Caco-2 (cell line): ENCODE data around the gene CGRRF1. TPM values are rescaled to one million over a fixed set of nuclear protein-coding genes. Genes with fewer than 3 reads are reported as not detected.

Experiments used
- Bru-seq: library from RNA; stranded (reverse); fragments of 400-500 nt; gene quantifications from one replicate; lab custom pipeline; 2021; lab: Mats Ljungman, UMichigan
- BruChase-seq, 2 experiments: library from RNA; stranded (reverse); fragments of 400-500 nt; gene quantifications; one replicate each; lab custom pipeline; 2021; lab: Mats Ljungman, UMichigan
- BruUV-seq: library from RNA; stranded (reverse); fragments of 400-500 nt; replicated peaks from 2 replicates; lab custom pipeline; 2021; lab: Mats Ljungman, UMichigan
- CTCF ChIA-PET: fragments of 300-600 bp; sonication (Branson Sonifier 250); formaldehyde crosslinking; loops from one replicate; lab custom pipeline; 2022; ENCODE audit warnings: antibody characterized with exemption; lab: Charles Lee
- POLR2A ChIA-PET: fragments of 300-600 bp; sonication (Branson Sonifier 250); formaldehyde crosslinking; loops from one replicate; lab custom pipeline; 2022; ENCODE audit warnings: antibody characterized with exemption; lab: Charles Lee
- DNase-seq, 2 experiments: peaks; one replicate each; pipeline versions ENCODE4 v3.0.0 to v3.0.0-alpha.2; 2020 to 2022
- H3K27me3 ChIP-seq: replicated peaks from 2 replicates; pipeline ENCODE4 v1.6.0; 2011; ENCODE audit warnings: low read length; ENCODE audit not compliant: control insufficient read depth, insufficient read depth
- H3K36me3 ChIP-seq: 2 replicates; pipeline ENCODE4 v1.5.1; 2011; ENCODE audit warnings: low read length; ENCODE audit not compliant: control insufficient read depth, insufficient read depth
- H3K4me1 ChIP-seq: fragments of 250-450 bp; sonication (Bioruptor Pico); 2 replicates; pipeline ENCODE4 v1.5.1; 2020; ENCODE audit warnings: mild to moderate bottlenecking
- H3K4me3 ChIP-seq: 2 replicates; pipeline ENCODE4 v1.5.1; 2011; ENCODE audit warnings: low read depth, mild to moderate bottlenecking, control low read depth, low read length
- H3K9me3 ChIP-seq: fragments of 250-450 bp; sonication (Bioruptor Pico); 2 replicates; pipeline ENCODE4 v1.5.1; 2020; ENCODE audit warnings: mild to moderate bottlenecking, moderate library complexity
- H3K27ac Mint-ChIP-seq: one replicate; pipeline ENCODE4 v1.8.0; 2022; ENCODE audit warnings: mixed read lengths; ENCODE audit not compliant: unreplicated experiment
- H3K27me3 Mint-ChIP-seq: one replicate; pipeline ENCODE4 v1.8.0; 2022; ENCODE audit warnings: mixed read lengths; ENCODE audit not compliant: insufficient read depth, unreplicated experiment
- H3K36me3 Mint-ChIP-seq: one replicate; pipeline ENCODE4 v1.8.0; 2022; ENCODE audit warnings: mild to moderate bottlenecking, mixed read lengths; ENCODE audit not compliant: insufficient read depth, unreplicated experiment
- H3K4me1 Mint-ChIP-seq: one replicate; pipeline ENCODE4 v1.8.0; 2022; ENCODE audit warnings: low read depth, mixed read lengths; ENCODE audit not compliant: unreplicated experiment
- H3K4me3 Mint-ChIP-seq: one replicate; pipeline ENCODE4 v1.8.0; 2022; ENCODE audit warnings: mild to moderate bottlenecking, moderate library complexity, mixed read lengths; ENCODE audit not compliant: unreplicated experiment
- H3K9me3 Mint-ChIP-seq: one replicate; pipeline ENCODE4 v1.8.0; 2022; ENCODE audit warnings: mixed read lengths; ENCODE audit not compliant: unreplicated experiment
- intact Hi-C: fragments of 100-400 bp; cut with micrococcal nuclease; formaldehyde crosslinking; loops from one replicate; pipeline ENCODE4 v1.10.0; 2022; ENCODE audit not compliant: unreplicated experiment
- long read RNA-seq: library from polyadenylated mRNA; stranded (forward); transcript quantifications from one replicate; pipeline ENCODE4 v2.0.0, GENCODE V29; 2022
- total RNA-seq: library from RNA; stranded (reverse); gene quantifications from 2 replicates; pipeline ENCODE4 v1.2.3, GENCODE V29; 2022
- TF ChIP-seq, protein P1 (sequence below), 2 experiments: fragments of 200-600 bp in 1 of 2; IDR thresholded peaks; 1 replicate in 1 of 2; 2 replicates in 1 of 2; pipeline versions ENCODE4 v1.5.1 to v1.8.0; 2011 to 2022; ENCODE audit warnings: antibody characterized with exemption in 1 of 2, control low read depth in 1 of 2, inconsistent platforms in 1 of 2, low read depth in 1 of 2, low read length in 1 of 2, mild to moderate bottlenecking in 1 of 2, moderate library complexity in 1 of 2; ENCODE audit not compliant: insufficient read depth in 1 of 2, severe bottlenecking in 1 of 2, unreplicated experiment in 1 of 2

The CGRRF1 gene, protein sequence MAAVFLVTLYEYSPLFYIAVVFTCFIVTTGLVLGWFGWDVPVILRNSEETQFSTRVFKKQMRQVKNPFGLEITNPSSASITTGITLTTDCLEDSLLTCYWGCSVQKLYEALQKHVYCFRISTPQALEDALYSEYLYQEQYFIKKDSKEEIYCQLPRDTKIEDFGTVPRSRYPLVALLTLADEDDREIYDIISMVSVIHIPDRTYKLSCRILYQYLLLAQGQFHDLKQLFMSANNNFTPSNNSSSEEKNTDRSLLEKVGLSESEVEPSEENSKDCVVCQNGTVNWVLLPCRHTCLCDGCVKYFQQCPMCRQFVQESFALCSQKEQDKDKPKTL
- total RNA-seq (12.0 and 12.3 TPM in 2 replicates), Bru-seq, nascent RNA (percentile 67 among the genes with signal in this experiment), BruChase-seq, experiment 1, labeled RNA remaining after a 2-hour chase (percentile 64 among the genes with signal in this experiment), BruChase-seq, experiment 2, labeled RNA remaining after a 6-hour chase (percentile 54 among the genes with signal in this experiment)
- long read RNA-seq, transcript CGRRF1-201 (6 exons, 2,057 nt) = major isoform, 25 of 36 reads
- long read RNA-seq, partial matches to known transcripts = 1 of 36 reads
- long read RNA-seq, other reads (novel, unspliced or antisense) = 7 of 36 reads

DNA sequence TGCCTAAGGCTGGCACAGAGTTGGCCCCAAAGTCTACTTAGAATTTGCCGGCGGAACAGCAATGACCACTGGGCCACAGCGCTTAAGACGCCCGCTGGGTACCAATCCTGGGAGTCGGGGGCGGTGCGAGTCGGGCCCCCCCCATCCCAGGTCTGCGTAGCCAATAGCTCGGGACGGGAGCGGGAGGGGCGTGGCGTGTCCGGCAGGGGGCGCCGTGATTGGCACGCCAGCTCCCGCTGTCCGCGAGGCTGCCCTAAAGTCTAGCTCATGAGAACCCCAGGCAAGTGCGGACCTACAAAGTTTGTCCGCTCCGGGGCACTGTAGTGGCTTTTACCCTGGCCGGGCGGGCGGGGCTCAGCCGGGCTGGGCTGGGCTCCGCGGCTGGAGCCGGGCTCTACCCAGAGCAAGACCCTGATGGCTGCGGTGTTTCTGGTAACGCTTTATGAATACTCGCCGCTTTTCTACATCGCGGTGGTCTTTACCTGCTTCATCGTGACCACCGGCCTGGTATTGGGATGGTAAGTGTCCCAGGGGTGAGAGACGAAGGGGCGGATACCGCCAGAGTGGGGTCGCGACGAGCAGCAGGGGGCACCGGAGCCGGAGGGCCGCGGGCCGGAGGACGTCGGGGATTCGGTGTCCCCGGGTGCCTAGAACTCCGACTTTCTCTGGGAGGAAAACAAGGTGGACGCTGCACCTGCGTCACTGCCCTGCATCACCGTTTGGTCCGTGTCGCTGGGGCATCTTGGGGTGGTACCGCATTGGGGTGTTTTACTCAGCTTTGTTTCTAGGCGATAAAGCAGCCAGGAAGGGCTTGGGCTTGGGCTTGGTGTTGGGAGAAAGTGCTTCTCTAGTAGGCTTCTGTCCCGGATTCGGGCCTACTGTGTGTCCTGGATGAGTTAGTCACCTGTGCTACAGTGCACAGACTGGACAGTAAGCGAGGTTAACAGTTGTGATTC is at the start of gene CGRRF1:
Gene CGRRF1, plus strand, starts transcription at position 361 of the 956 bp plus-strand sequence. Its CDS starts 54 bp downstream, at position 415.
- H3K27me3 ChIP-seq = no peaks in the 10 kb centered on the region
- ChIA-PET CTCF (interaction anchor here (0.6 to 1.5 kb wide), 18 partner anchors 10 to 360 kb away, joined by 3 to 14 read pairs (median 4); partner anchors contain the start of genes CDKN3 and GMFB), POLR2A (interaction anchor here (0.6 to 1.3 kb wide), 4 partner anchors 22 to 113 kb away, joined by 3 to 13 read pairs (median 7); partner anchors contain the start of genes CDKN3 and GMFB)
- no peaks in the 10 kb centered on the region for H3K36me3 Mint-ChIP-seq
- H3K4me3 Mint-ChIP-seq = peak within 1 kb of the TSS; percentile 96
- peak within 1 kb of the TSS; percentile 92 for H3K27ac Mint-ChIP-seq
- peaks cover 8% of the 10 kb centered on the region for H3K4me1 Mint-ChIP-seq
- H3K4me3 ChIP-seq = peak within 1 kb of the TSS; percentile 57
- H3K27me3 Mint-ChIP-seq = peaks cover 2% of the 10 kb centered on the region
- BruUV-seq = no TSS peak
- intact Hi-C loops = loop anchor here (1.0 to 5.0 kb wide), 4 partner anchors 21 to 297 kb away; partner anchors contain the start of gene GMFB
- no peaks in the 10 kb centered on the region for H3K9me3 ChIP-seq
- no peaks in the 10 kb centered on the region; the same call in 1 of the 2 replicates for H3K36me3 ChIP-seq
- no peaks in the 10 kb centered on the region for H3K9me3 Mint-ChIP-seq
- DNase-seq = peak; percentile 98 to 99
- TF ChIP-seq, protein P1, sequence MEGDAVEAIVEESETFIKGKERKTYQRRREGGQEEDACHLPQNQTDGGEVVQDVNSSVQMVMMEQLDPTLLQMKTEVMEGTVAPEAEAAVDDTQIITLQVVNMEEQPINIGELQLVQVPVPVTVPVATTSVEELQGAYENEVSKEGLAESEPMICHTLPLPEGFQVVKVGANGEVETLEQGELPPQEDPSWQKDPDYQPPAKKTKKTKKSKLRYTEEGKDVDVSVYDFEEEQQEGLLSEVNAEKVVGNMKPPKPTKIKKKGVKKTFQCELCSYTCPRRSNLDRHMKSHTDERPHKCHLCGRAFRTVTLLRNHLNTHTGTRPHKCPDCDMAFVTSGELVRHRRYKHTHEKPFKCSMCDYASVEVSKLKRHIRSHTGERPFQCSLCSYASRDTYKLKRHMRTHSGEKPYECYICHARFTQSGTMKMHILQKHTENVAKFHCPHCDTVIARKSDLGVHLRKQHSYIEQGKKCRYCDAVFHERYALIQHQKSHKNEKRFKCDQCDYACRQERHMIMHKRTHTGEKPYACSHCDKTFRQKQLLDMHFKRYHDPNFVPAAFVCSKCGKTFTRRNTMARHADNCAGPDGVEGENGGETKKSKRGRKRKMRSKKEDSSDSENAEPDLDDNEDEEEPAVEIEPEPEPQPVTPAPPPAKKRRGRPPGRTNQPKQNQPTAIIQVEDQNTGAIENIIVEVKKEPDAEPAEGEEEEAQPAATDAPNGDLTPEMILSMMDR (IDR thresholded peaks at IDR 0.05; ENCODE audit: insufficient read depth in 1 of 2, low read depth in 1 of 2, low read length in 1 of 2, severe bottlenecking in 1 of 2, unreplicated experiment in 1 of 2) = peak; percentile 58 to 78
- no peaks in the 10 kb centered on the region for H3K4me1 ChIP-seq

DNA sequence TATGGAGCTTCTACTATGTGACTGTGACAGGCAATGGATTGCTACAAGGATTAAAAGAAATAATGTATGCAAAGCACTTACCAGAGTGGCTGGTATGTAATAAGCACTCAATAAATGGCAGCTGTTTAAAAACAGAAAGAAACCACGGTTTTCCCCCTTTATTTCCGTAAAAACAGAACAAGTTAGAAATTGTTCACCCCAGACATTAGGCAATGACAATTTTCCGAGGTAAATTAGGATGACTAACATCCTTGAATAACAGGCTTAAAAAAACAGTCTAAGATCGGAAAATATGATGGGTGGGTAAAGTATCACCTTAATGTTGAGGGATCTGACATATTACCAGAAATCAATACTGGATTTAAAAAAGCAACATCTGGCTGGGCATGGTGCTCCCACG is 47.7 kb upstream of the CGRRF1 start:
- H3K4me1 Mint-ChIP-seq = no peaks in the 10 kb centered on the region

More for the DNA sequence above, 47.7 kb upstream of the CGRRF1 start:
- Mint-ChIP-seq H3K4me3 (no peak overlapping the region), H3K27ac (no peak overlapping the region), H3K36me3 (no peaks in the 10 kb centered on the region), H3K27me3 (no peaks in the 10 kb centered on the region), H3K9me3 (peaks cover 17% of the 10 kb centered on the region)
- ChIA-PET POLR2A (no interaction called here), CTCF (no interaction called here)
- no peaks in the 10 kb centered on the region for H3K4me1 ChIP-seq
- no TSS peak for BruUV-seq
- DNase-seq = no peak
- intact Hi-C loops = no loop called here
- H3K9me3 ChIP-seq = peaks cover 16% of the 10 kb centered on the region
- H3K4me3 ChIP-seq = no peak overlapping the region
- TF ChIP-seq, protein P1 (IDR thresholded peaks at IDR 0.05; ENCODE audit: insufficient read depth in 1 of 2, low read depth in 1 of 2, low read length in 1 of 2, severe bottlenecking in 1 of 2, unreplicated experiment in 1 of 2) = no peak
- H3K27me3 ChIP-seq = no peaks in the 10 kb centered on the region; the same call in 1 of the 2 replicates
- no peaks in the 10 kb centered on the region for H3K36me3 ChIP-seq
